Sigmoid colon (tissue), 4 donors: ENCODE measurements around the gene SLC16A11.

Experiments used
- CTCF ChIP-seq, 4 experiments: fragments of 450-650 bp in 3 of 4; fragments of 200-600 bp in 1 of 4; IDR thresholded peaks; one replicate each; pipeline ENCODE4 v1.5.1; 2016 to 2019; ENCODE audit warnings: antibody characterized with exemption in 4 of 4, mild to moderate bottlenecking in 3 of 4, moderate library complexity in 2 of 4
- EP300 ChIP-seq, 4 donors: sonication (generic); formaldehyde crosslinking; IDR thresholded peaks; one replicate each; pipeline ENCODE4 v1.6.1; 2017; ENCODE audit warnings: antibody characterized with exemption in 4 of 4

- TF ChIP-seq EP300 (IDR thresholded peaks at IDR 0.05): no peak
- TF ChIP-seq CTCF (IDR thresholded peaks at IDR 0.05): no peak
These were observed 12.5 kb upstream of the SLC16A11 start for GRCh38 chr17:7056386-7056785.
